HEK293 (cell line): Measurements from ENCODE around the gene DCPS.

Experiments
- CTCF ChIA-PET: fragments of 350-600 bp; formaldehyde crosslinking; extraction: SDS; loops from one replicate; lab custom pipeline; 2021; ENCODE audit warnings: antibody characterized with exemption; lab: Yijun Ruan, JAX
- POLR2A ChIA-PET: fragments of 300-600 bp; formaldehyde crosslinking; extraction: SDS; loops from one replicate; lab custom pipeline; 2020; ENCODE audit warnings: antibody characterized with exemption, inconsistent platforms; lab: Yijun Ruan, JAX
- H3K27ac ChIP-seq: fragments of 200-500 bp; sonication (Bioruptor generic); 2 replicates; pipeline ENCODE4 v1.5.1; 2014; ENCODE audit warnings: low read depth, low read length, control low read depth, inconsistent platforms; ENCODE audit errors: extremely low read depth
- H3K36me3 ChIP-seq, 2 experiments: fragments of 200-500 bp in 1 of 2; sonication (Bioruptor generic) in 1 of 2; 1 replicate in 1 of 2; 2 replicates in 1 of 2; pipeline ENCODE4 v1.5.1; 2014 to 2017; ENCODE audit warnings: inconsistent platforms in 2 of 2, low read length in 2 of 2; ENCODE audit not compliant: control insufficient read depth in 2 of 2, insufficient read depth in 1 of 2
- H3K4me1 ChIP-seq: fragments of 200-500 bp; sonication (Bioruptor generic); 2 replicates; pipeline ENCODE4 v1.5.1; 2014; ENCODE audit warnings: mild to moderate bottlenecking, low read length, inconsistent platforms; ENCODE audit not compliant: control insufficient read depth, insufficient read depth
- H3K4me3 ChIP-seq: 2 replicates; pipeline ENCODE4 v1.5.1; 2011; ENCODE audit warnings: low read depth, mild to moderate bottlenecking, control low read depth, low read length, moderate library complexity
- H3K9me3 ChIP-seq: fragments of 200-500 bp; sonication (Bioruptor generic); 2 replicates; pipeline ENCODE4 v1.5.1; 2014; ENCODE audit warnings: low read depth, low read length, inconsistent platforms; ENCODE audit not compliant: control insufficient read depth, insufficient read depth
- HOXD13 ChIP-seq: sonication (generic); formaldehyde crosslinking; IDR thresholded peaks from 2 replicates; pipeline ENCODE4 v1.8.0; 2022; ENCODE audit warnings: missing genetic modification reagents, borderline replicate concordance
- SCRT1 ChIP-seq: fragments of 450-650 bp; formaldehyde crosslinking; IDR thresholded peaks from 2 replicates; pipeline ENCODE4 v1.5.1; 2016; ENCODE audit warnings: missing biosample characterization, missing genetic modification characterization, borderline replicate concordance
- TCF7L2 ChIP-seq: IDR thresholded peaks from 2 replicates; pipeline ENCODE4 v1.6.1; 2011; ENCODE audit warnings: low read depth, mild to moderate bottlenecking, inconsistent platforms, low read length, moderate library complexity, borderline replicate concordance
- ZEB2 ChIP-seq: fragments of 450-650 bp; formaldehyde crosslinking; IDR thresholded peaks from 2 replicates; pipeline ENCODE4 v1.5.1; 2016; ENCODE audit warnings: missing biosample characterization, missing genetic modification characterization
- ZFP37 ChIP-seq: fragments of 450-650 bp; formaldehyde crosslinking; IDR thresholded peaks from 2 replicates; pipeline ENCODE4 v1.5.1; 2016; ENCODE audit warnings: missing biosample characterization, missing genetic modification characterization
- ZNF16 ChIP-seq: fragments of 450-650 bp; formaldehyde crosslinking; IDR thresholded peaks from 2 replicates; pipeline ENCODE4 v1.5.1; 2016; ENCODE audit warnings: low read depth, missing biosample characterization, missing genetic modification characterization
- ZNF280C ChIP-seq: fragments of 450-650 bp; formaldehyde crosslinking; IDR thresholded peaks from 2 replicates; pipeline ENCODE4 v1.5.1; 2016; ENCODE audit warnings: missing biosample characterization, missing genetic modification characterization
- ZNF433 ChIP-seq: fragments of 450-650 bp; formaldehyde crosslinking; IDR thresholded peaks from 2 replicates; pipeline ENCODE4 v1.5.1; 2016; ENCODE audit warnings: missing biosample characterization, missing genetic modification characterization, low read depth
- ZNF585B ChIP-seq: fragments of 450-650 bp; formaldehyde crosslinking; IDR thresholded peaks from 2 replicates; pipeline ENCODE4 v1.5.1; 2016; ENCODE audit warnings: missing biosample characterization, missing genetic modification characterization
- ZNF654 ChIP-seq: fragments of 450-650 bp; formaldehyde crosslinking; IDR thresholded peaks from 2 replicates; pipeline ENCODE4 v1.5.1; 2016; ENCODE audit warnings: low read depth, missing biosample characterization, missing genetic modification characterization
- ZSCAN23 ChIP-seq: fragments of 450-650 bp; formaldehyde crosslinking; IDR thresholded peaks from 2 replicates; pipeline ENCODE4 v1.5.1; 2016; ENCODE audit warnings: missing biosample characterization, missing genetic modification characterization
- TF ChIP-seq, protein P1 (sequence below): fragments of 450-650 bp; formaldehyde crosslinking; IDR thresholded peaks from 2 replicates; pipeline ENCODE4 v1.5.1; 2016; ENCODE audit warnings: missing biosample characterization, missing genetic modification characterization
- TF ChIP-seq, protein P2 (sequence below): fragments of 450-650 bp; formaldehyde crosslinking; IDR thresholded peaks from 2 replicates; pipeline ENCODE4 v1.5.1; 2016; ENCODE audit warnings: missing biosample characterization, missing genetic modification characterization
- TF ChIP-seq, protein P3 (sequence below): fragments of 450-650 bp; formaldehyde crosslinking; conservative IDR thresholded peaks from 2 replicates; pipeline ENCODE4 v1.5.1; 2016; ENCODE audit warnings: low read depth, missing biosample characterization, missing genetic modification characterization

The DCPS gene

DNA sequence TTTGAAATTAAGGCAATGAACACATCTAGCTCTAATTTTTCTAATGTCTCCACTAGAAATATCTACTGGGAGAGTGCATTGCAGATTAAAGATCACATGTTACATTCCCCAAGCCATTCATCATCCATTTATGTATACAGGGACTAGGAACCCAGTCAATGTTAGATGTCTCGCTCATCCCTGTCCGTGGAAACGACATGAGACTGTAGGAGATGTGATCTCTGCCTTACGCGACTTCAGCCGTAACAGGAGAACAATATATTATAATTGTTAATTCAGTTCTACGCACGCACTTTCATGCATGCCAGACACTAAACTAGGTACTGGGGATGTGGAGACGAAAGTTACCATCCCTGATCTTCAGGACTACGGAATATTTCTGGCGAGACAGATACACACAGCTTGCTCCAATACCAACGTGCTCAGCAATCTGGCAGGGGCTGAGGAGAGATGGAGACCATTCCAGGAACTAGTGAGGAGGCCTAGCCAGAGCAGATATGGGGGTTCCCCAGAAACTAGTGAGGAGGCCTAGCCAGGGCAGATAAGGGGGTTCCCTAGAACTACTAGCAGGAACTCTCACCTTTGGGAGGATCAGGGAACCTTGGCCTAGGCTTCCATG, 706 bp downstream of the DCPS start:
- H3K4me1 ChIP-seq = no peaks in the 10 kb centered on the region
- H3K36me3 ChIP-seq = peaks cover 0 to 13% of the 10 kb centered on the region in 2 experiments; a peak in 2 of 3 replicates
- no peak for TF ChIP-seq ZNF433
- peak; percentile 52; the same call in 1 of the 2 replicates for TF ChIP-seq TCF7L2
- TF ChIP-seq ZNF585B (tag by site-specific recombination) = no peak
- no peak for TF ChIP-seq ZNF654 (tag by site-specific recombination)
- TF ChIP-seq, protein P1, sequence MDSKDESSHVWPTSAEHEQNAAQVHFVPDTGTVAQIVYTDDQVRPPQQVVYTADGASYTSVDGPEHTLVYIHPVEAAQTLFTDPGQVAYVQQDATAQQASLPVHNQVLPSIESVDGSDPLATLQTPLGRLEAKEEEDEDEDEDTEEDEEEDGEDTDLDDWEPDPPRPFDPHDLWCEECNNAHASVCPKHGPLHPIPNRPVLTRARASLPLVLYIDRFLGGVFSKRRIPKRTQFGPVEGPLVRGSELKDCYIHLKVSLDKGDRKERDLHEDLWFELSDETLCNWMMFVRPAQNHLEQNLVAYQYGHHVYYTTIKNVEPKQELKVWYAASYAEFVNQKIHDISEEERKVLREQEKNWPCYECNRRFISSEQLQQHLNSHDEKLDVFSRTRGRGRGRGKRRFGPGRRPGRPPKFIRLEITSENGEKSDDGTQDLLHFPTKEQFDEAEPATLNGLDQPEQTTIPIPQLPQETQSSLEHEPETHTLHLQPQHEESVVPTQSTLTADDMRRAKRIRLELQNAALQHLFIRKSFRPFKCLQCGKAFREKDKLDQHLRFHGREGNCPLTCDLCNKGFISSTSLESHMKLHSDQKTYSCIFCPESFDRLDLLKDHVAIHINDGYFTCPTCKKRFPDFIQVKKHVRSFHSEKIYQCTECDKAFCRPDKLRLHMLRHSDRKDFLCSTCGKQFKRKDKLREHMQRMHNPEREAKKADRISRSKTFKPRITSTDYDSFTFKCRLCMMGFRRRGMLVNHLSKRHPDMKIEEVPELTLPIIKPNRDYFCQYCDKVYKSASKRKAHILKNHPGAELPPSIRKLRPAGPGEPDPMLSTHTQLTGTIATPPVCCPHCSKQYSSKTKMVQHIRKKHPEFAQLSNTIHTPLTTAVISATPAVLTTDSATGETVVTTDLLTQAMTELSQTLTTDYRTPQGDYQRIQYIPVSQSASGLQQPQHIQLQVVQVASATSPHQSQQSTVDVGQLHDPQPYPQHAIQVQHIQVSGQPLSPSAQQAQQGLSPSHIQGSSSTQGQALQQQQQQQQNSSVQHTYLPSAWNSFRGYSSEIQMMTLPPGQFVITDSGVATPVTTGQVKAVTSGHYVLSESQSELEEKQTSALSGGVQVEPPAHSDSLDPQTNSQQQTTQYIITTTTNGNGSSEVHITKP = 0 out of 2 replicates have a peak, but pooled peaks have one; percentile 11
- TF ChIP-seq ZEB2 (tag by site-specific recombination) = no peak
- CTCF ChIA-PET = interaction anchor here (0.6 to 0.9 kb wide), 3 partner anchors 14 to 434 kb away, joined by 3 to 4 read pairs (median 4); no protein-coding TSS in a partner anchor
- H3K4me3 ChIP-seq = peak overlapping the region; percentile 78
- POLR2A ChIA-PET = interaction anchor here (0.6 to 1.4 kb wide), 7 partner anchors 12 to 252 kb away, joined by 3 to 6 read pairs (median 3); partner anchors contain the start of genes FOXRED1, SRPRA and ST3GAL4
- H3K9me3 ChIP-seq = no peaks in the 10 kb centered on the region
- H3K27ac ChIP-seq = no peak overlapping the region; the same call in 1 of the 2 replicates

DNA sequence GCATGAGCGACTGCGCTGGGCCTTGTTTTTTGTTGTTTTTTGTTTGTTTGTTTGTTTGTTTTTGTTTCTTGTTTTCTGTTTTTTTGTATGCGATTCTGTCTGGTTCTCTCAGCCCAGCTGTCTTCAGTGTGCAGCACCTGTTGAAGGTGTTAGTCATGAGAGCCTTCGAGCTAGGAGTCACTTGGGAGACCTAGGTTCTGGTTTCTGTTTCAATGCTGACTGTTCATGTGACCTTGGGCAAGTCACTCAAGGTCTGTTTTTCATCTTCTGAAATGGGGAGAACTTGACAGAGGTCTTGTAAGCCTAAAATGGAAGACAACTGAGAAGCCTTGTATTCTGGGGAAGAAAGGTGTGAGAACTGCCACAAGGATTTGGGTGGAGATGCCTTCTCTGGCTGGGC, 1.8 kb downstream of the DCPS start:
- no peak overlapping the region for H3K4me3 ChIP-seq
- H3K27ac ChIP-seq = no peak overlapping the region
- POLR2A ChIA-PET = no interaction called here
- no peaks in the 10 kb centered on the region for H3K4me1 ChIP-seq
- peaks cover 0 to 10% of the 10 kb centered on the region in 2 experiments; a peak in 2 of 3 replicates for H3K36me3 ChIP-seq
- CTCF ChIA-PET = no interaction called here
- H3K9me3 ChIP-seq = no peaks in the 10 kb centered on the region
- no peak for TF ChIP-seq ZSCAN23
- no peak for TF ChIP-seq ZNF280C
- TF ChIP-seq, protein P1 = no peak
- TF ChIP-seq SCRT1 (tag by site-specific recombination) = peak; percentile 53; the same call in 1 of the 2 replicates
- no peak for TF ChIP-seq HOXD13
- TF ChIP-seq, protein P2, sequence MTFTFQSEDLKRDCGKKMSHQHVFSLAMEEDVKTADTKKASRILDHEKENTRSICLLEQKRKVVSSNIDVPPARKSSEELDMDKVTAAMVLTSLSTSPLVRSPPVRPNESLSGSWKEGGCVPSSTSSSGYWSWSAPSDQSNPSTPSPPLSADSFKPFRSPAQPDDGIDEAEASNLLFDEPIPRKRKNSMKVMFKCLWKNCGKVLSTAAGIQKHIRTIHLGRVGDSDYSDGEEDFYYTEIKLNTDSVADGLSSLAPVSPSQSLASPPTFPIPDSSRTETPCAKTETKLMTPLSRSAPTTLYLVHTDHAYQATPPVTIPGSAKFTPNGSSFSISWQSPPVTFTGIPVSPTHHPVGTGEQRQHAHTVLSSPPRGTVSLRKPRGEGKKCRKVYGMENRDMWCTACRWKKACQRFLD (tag by site-specific recombination) = no peak
- TF ChIP-seq ZNF433 = no peak
- TF ChIP-seq ZNF16 = no peak
- no peak for TF ChIP-seq ZFP37 (tag by site-specific recombination)
- TF ChIP-seq, protein P3, sequence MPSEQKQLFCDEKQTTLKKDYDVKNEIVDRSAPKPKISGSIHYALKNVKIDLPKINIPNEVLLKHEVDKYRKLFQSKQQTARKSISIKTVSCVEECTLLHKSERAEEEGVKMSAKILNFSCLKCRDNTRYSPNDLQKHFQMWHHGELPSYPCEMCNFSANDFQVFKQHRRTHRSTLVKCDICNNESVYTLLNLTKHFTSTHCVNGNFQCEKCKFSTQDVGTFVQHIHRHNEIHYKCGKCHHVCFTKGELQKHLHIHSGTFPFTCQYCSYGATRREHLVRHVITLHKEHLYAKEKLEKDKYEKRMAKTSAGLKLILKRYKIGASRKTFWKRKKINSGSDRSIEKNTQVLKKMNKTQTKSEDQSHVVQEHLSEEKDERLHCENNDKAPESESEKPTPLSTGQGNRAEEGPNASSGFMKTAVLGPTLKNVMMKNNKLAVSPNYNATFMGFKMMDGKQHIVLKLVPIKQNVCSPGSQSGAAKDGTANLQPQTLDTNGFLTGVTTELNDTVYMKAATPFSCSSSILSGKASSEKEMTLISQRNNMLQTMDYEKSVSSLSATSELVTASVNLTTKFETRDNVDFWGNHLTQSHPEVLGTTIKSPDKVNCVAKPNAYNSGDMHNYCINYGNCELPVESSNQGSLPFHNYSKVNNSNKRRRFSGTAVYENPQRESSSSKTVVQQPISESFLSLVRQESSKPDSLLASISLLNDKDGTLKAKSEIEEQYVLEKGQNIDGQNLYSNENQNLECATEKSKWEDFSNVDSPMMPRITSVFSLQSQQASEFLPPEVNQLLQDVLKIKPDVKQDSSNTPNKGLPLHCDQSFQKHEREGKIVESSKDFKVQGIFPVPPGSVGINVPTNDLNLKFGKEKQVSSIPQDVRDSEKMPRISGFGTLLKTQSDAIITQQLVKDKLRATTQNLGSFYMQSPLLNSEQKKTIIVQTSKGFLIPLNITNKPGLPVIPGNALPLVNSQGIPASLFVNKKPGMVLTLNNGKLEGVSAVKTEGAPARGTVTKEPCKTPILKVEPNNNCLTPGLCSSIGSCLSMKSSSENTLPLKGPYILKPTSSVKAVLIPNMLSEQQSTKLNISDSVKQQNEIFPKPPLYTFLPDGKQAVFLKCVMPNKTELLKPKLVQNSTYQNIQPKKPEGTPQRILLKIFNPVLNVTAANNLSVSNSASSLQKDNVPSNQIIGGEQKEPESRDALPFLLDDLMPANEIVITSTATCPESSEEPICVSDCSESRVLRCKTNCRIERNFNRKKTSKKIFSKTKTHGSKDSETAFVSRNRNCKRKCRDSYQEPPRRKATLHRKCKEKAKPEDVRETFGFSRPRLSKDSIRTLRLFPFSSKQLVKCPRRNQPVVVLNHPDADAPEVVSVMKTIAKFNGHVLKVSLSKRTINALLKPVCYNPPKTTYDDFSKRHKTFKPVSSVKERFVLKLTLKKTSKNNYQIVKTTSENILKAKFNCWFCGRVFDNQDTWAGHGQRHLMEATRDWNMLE (tag by site-specific recombination) = no peak
